HG03439 (cell line): ENCODE measurements around the gene TGFB2.
A peak's percentile ranks its signal among the peaks of the same experiment; 100 is the strongest.

Source experiments
- ATAC-seq: cut with Tn5 transposase; IDR thresholded peaks from one replicate; pipeline ENCODE4 v1.9.1; 2021; ENCODE audit warnings: mild to moderate bottlenecking, moderate library complexity; ENCODE audit not compliant: unreplicated experiment

The TGFB2 gene

DNA sequence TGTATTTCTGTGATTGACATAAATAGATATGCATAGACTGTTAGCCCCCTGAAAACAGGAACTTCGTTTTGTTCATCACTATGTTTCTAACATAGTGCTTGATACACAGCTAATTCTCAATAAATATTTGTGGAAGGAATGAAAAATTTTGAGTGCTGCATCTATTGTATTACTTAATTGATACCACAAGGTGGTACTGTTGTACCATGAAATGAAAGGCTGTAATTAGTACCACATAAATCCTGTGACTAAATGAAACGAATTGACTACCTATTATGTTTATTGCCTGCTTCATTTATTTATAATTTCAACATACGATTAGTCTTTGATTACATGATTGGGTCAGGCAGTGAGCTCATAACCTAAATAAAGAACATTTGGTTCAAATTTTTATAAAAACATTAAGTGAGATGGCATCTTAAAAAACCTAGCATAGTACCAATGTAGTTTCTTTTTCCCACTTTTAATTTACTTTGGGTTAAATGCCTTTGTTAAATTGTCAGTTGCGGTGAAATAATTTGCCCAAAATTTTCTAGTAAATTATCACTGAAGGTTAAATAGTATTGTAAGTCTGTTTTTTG, 15.0 kb upstream of the TGFB2 start:
- no peak for ATAC-seq

- no peak for ATAC-seq
These were observed 12.7 kb upstream of the TGFB2 start for GRCh38 chr1:218332416-218332815.

DNA sequence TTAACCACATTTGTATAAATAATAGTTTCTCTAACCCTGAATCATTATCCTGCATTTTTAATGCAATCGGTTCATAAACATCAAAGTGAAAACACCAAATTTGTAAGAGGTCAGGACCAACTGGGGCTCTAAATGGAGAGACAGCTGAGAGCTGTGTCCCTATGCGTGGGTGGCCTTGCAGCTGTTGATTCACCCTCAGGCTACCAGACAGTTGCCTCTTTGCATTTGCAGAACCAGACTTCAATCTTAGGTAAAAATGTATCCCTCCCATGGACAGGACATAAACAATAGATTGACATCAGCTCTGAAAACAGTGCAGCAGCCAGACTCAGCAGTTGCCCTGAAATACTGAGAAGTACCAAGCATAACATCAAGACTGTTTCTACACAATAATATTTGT, 8.8 kb upstream of the TGFB2 start:
- no peak for ATAC-seq

DNA sequence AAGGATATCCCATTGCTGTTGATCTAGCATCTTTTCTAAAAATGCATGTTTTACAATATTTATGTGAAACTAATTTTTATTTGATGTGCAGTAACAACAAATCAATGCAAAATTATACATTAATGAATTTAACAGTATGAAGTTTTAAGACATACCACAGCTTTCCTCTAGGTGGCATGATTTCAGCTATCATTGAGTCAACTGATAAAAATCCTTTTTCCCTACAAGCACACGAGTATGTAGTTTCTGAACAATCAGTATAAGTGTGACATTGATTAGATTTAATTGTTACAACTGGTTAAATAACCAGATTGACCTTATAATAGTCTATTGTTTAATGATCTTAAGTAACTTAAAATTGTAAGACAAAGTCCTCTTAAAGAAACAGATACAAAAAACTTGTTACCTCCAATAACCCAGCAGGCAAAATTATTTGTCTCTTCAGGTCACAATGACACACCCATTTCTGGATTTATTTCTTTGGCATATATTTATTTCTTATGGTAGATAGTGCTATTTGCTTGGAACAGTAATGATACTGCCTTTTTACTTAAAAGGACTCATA, 5.8 kb upstream of the TGFB2 start:
- no peak for ATAC-seq

GRCh38 chr1:218341325-218341724, 3.8 kb upstream of the TGFB2 start:
- ATAC-seq = no peak

GRCh38 chr1:218342091-218342490, 3.0 kb upstream of the TGFB2 start:
- no peak for ATAC-seq

GRCh38 chr1:218345673-218346390, 696 bp downstream of the TGFB2 start:
- ATAC-seq = peak; percentile 62

- ATAC-seq = no peak
These were observed 1.5 kb downstream of the TGFB2 start for GRCh38 chr1:218346391-218347204.

- ATAC-seq = no peak
These were observed 2.2 kb downstream of the TGFB2 start for GRCh38 chr1:218347336-218347722.

GRCh38 chr1:218347723-218348627, 2.8 kb downstream of the TGFB2 start:
- ATAC-seq = no peak

DNA sequence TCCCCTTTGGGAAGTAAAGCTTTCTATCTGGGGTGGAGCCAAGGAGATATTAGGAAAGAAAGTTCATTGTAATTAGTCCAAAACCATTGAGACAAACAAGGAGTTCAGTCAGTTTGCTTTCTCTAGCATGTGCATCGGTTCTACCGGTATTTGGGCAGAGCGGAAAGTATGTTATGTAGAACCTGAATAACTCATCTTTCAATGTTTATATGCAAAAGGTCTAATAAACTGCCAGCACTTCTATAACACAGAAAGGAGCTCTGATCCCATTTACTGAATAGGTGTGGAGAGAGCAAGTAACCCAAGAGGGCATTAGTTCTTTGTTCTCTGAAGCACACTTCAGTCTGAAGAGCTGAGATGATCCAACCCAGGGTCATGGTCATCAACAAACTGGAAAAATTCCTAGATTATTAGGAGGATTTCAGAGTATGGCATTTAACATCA, 3.5 kb downstream of the TGFB2 start:
- ATAC-seq = no peak

DNA sequence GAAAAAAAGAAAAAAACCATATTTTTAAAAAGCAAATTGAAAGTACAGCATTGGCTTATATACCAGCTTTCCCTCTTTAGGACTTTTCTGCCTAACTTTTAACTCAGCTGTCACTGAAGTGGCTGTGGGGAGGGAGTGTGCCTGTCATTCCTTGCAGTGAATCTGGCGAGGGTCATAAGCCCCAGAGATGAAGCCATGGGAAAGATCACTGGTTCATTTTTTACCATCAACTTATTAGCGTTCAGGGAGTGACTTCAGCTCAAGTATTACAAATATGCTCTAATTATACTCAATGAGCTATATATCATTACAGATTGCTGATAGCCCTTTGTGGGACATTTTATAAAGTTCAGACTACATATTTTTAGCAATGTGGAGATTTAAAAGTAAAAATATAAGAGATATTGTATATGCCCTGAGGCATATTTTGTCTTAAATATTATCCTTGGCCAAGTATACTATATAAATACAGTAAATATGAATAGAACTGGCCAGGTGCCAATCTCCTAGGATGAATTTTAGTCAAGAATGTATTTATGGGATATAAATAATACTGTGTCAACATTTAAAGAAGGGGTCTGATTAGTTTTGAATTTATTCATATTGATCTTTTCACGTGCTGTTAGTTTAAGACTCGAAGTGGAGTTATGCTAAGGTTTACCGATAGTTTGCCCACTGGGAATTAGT, 4.4 kb downstream of the TGFB2 start:
- ATAC-seq = no peak

DNA sequence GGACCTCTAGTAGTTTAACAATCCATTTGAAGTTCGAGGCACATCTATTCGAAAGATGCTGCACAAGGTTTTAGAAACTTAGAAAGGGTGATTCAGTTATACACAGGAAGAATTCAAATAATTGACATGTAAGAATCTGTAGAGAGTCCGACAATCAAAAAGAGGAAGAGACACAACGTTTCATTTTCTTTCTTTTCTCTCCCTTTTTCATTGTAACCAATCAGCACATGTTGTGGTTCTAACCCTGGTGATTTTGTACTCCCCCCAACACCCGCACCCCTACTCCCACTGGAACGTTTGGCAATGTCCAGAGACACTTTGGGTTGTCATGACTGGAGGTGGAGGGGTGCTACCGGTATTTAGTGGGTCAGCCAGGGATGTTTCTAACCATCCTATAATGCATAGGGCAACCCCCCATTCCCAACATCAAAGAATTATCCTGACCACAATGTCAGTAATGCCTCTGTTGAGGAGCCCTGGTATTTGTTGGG, 4.9 kb downstream of the TGFB2 start:
- ATAC-seq = no peak

GRCh38 chr1:218350801-218351266, 5.7 kb downstream of the TGFB2 start:
- no peak for ATAC-seq

GRCh38 chr1:218351391-218352074, 6.4 kb downstream of the TGFB2 start:
- peak; percentile 66 for ATAC-seq

DNA sequence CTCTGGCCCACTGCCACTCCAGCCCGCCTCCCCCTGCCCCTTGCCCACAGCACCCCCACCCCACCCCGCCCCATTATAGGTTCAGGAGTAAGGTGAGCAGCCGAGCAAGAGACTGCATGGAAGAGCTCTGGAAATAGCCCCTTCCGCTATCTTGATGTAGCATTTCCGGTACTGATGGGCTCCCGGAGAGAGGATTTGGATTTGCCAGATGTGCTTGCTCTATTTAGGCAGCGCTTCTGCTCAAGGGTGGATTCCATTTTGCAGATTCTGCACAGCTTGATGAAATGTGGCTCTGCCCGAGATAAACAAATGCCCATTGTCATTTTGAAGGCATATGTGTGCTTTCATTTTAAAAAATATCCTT, 6.9 kb downstream of the TGFB2 start:
- no peak for ATAC-seq

- no peak for ATAC-seq
These were observed 8.5 kb downstream of the TGFB2 start for GRCh38 chr1:218353656-218354055.

DNA sequence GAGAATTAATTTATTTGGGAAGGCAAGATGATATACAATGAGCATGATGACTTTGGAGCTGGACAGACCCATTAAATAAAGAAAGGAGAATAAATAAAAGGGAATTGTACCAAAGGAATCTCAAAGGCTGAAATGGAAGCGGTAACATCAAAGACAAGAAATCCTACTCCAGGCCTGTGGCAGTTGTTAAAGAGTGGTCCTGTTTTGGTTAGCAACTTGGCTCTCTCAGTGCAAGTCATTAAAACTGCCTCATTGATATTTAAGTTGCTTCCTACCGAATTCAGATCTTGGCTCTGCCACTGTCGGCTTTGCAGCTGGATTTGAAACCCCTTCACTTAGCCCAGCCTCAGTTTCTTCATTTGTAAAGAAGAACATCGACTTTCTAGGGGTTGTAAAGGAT, 10.1 kb downstream of the TGFB2 start:
- no peak for ATAC-seq

GRCh38 chr1:218357211-218357892, 12.2 kb downstream of the TGFB2 start:
- ATAC-seq = no peak
